ENCODE results near the gene DYNC2I2. TPM values are rescaled to one million over a fixed set of nuclear protein-coding genes. Genes with fewer than 3 reads are reported as not detected.

The DYNC2I2 gene
- total RNA-seq, 1 experiment from 2014 or later = 58.6 TPM

- Histone ChIP-seq H3K79me1 (ENCODE audit: insufficient read depth, low read depth, low read length, poor library complexity, severe bottlenecking) (no peaks in the 10 kb centered on the region), H3K4ac (ENCODE audit: low read depth, low read length) (no peak overlapping the region), H3K4me2 (ENCODE audit: insufficient read depth, insufficient read length, low read length) (no peak overlapping the region), H4K91ac (ENCODE audit: insufficient read length, low read depth, low read length) (no peak overlapping the region), H3K79me2 (ENCODE audit: insufficient read depth, low read length) (no peaks in the 10 kb centered on the region), H3K4me1 (ENCODE audit: insufficient read depth, low read length) (no peaks in the 10 kb centered on the region), H4K8ac (replicated peaks; ENCODE audit: insufficient read length, low read depth, low read length) (no peak overlapping the region), H3T11ph (ENCODE audit: low read length) (no peak overlapping the region), H3K27ac (ENCODE audit: insufficient read length, low read depth, low read length) (no peak overlapping the region), H2BK120ac (ENCODE audit: low read depth, low read length, poor library complexity, severe bottlenecking) (no peak overlapping the region), H4K5ac (ENCODE audit: insufficient read length, low read depth, low read length) (no peak overlapping the region), H2BK20ac (ENCODE audit: low read depth, low read length, poor library complexity, severe bottlenecking) (no peak overlapping the region), H3K9ac (ENCODE audit: extremely low read depth, insufficient read length, low read length) (no peak overlapping the region), H2AFZ (ENCODE audit: low read length) (no peak overlapping the region), H2BK12ac (ENCODE audit: insufficient read length, low read depth, low read length) (no peak overlapping the region), H3K18ac (ENCODE audit: insufficient read length, low read depth, low read length) (no peak overlapping the region), H3K23ac (ENCODE audit: insufficient read length, low read depth, low read length) (no peak overlapping the region), H3K27me3 (ENCODE audit: insufficient read depth, low read length) (no peaks in the 10 kb centered on the region), H3K56ac (ENCODE audit: insufficient read length, low read depth, low read length) (no peak overlapping the region), H2BK15ac (ENCODE audit: low read depth, low read length) (no peak overlapping the region), H3K9me3 (ENCODE audit: control insufficient read depth, low read depth, low read length) (no peaks in the 10 kb centered on the region), H4K20me1 (ENCODE audit: control insufficient read depth, insufficient read depth, insufficient read length) (no peaks in the 10 kb centered on the region), H2AK5ac (ENCODE audit: insufficient read length, low read length) (no peak overlapping the region), H3K23me2 (ENCODE audit: insufficient read length, low read depth, low read length, poor library complexity, severe bottlenecking) (no peaks in the 10 kb centered on the region), H2BK5ac (ENCODE audit: insufficient read length, low read length) (no peak overlapping the region), H3K14ac (ENCODE audit: insufficient read depth, low read length) (no peak overlapping the region)
- no peak for TF ChIP-seq CTCF (conservative IDR thresholded peaks at IDR 0.05)
- Mint-ChIP-seq H3K36me3 (ENCODE audit: insufficient read depth in 1 of 3, low read depth in 3 of 3) (peaks cover 33 to 84% (median 72%) of the 10 kb centered on the region in 3 experiments), H3K27ac (no peak overlapping the region), H3K4me1 (no peaks in the 10 kb centered on the region), H3K27me3 (ENCODE audit: low read depth) (no peaks in the 10 kb centered on the region), H3K4me3 (no peak overlapping the region), H3K9me3 (no peaks in the 10 kb centered on the region)
- WGBS (ENCODE audit: extremely low coverage, insufficient read length, low lambda C conversion rate) = no CpG with 5 or more reads among the region's 5 CpGs
- no peak for DNase-seq
Measured at GRCh38 chr9:128619779-128620178, 36.9 kb downstream of the DYNC2I2 start.
